Suppressor macrophage treated with lipopolysaccharide for 4 hours (primary cell): Measurements from ENCODE around the gene P2RX3.
A peak's percentile ranks its signal among the peaks of the same experiment; 100 is the strongest.

Experiments
- DNase-seq: peaks from one replicate; pipeline ENCODE4 v3.0.0-alpha.2; 2020

P2RX3 gene

DNA sequence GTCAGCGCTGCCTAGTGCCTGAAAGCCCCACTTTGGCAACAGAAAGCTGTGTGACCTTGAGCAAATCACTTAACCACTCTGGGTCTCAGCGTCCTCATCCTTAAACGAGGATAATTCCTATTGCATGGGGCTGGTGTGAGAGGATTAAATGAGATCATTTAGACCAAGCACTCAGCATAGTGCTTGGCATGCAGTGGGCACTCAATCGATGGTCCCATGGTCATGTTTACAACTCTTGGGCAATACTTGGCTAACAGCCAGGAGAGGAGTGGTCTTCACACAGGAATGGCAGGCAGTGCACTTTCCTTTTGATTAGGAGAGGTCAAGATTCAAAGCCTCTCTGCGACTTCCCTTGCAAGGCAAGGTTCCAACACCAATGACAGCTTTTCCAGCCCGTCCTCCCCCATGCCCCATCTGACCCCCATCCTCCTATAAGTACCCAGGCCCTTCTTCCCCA is 27.5 kb upstream of the P2RX3 start:
- no peak for DNase-seq

DNA sequence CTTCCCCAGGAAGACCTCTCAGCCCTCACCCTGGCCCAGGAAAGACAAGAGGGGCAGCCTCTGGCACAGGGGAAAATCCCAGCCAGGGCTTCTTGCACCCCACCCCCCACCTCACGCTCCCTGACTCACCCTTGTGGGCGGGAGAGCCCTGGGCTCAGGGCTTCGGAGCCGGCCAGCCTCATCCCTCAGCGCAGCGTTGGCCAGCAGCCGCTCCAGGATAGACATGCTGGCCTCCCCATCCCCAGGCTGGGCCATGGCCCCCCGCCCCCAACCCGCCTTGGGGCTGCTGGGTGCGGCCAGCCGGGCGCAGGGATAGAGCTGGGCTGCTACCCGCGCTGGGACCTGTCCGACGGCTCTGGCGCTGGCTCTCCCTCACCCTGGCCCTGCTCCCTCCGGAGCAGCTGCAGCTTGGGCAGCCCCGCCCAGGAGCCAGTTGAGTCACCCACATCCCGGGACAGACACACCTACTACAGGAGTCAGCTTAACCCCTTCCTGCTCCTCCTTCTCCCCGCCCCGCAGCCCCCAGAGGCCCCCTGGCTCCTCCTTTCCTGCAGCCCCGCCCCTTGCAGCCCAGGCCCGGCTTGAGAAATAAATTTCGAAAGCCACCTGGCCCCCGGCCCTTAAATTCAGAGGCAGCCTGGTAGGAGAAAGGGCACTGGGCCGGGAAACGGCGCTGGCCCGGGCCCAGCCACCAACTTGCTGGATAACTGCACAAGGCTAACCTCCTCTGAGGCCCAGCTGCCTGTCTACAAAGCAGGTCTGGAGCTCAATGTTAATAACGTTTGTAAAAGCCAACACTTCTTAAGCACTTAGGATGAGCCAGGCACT is 26.8 kb upstream of the P2RX3 start:
- peak; percentile 80 for DNase-seq

DNA sequence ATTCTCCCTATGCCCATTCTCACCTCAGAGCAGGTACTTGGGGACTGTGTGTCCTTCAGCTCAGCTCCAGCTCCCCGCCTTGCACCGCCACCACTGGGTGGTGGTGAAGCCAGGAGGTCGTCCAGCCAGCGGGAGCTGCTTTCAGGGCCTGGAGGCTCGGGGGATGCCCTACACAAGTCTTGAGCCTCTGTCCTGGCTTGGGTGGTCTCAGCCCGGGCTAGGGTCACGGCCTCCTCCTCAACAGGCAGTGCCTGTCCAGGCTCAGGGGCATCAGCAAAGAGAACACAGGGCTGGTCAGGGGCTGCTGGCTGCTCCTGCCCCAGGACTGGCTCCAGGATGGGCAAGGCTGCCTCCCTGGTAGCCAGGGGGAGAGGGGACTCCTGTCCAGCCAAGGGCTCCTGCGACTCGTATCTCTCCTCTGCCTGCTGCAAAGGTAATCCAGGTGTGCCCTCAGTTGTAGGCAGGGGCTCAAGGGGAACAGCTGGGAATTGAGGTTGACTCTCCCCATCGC is 25.6 kb upstream of the P2RX3 start:
- no peak for DNase-seq

DNA sequence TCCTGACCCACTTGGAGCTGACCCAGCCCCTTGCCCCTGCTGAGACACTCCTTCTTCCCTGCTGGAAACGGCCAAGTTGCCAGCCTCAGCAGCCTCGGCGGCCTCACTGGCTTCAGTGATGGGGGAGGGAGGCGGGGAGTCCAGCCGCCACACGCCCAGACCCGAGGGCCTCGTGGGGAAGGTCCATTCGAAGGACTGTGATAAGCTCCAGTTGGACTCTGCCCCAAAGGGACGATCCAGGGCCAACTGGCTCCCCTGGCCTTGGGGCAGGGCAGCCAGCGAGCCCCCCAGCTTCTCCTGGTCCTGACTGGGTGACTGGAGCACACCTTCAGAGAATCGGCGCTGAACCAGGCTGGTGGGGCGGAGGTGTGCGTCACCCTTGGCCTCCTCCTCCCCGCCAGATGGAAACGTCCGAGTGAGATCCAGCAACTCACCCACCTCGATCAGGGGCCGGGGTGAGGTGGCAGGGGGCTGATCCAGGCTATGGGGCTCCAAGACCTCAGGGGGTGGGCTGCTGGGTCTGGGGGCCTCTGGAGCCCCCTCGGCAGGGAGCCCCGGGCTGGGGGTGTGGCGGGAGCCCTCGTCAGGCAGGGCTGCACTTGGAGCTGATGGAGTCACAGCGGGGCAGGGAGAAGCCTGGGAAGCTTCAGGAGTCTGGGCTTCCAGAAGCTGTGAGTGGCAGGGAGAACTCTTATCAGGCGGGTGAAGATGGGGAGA is 24.9 kb upstream of the P2RX3 start:
- no peak for DNase-seq

DNA sequence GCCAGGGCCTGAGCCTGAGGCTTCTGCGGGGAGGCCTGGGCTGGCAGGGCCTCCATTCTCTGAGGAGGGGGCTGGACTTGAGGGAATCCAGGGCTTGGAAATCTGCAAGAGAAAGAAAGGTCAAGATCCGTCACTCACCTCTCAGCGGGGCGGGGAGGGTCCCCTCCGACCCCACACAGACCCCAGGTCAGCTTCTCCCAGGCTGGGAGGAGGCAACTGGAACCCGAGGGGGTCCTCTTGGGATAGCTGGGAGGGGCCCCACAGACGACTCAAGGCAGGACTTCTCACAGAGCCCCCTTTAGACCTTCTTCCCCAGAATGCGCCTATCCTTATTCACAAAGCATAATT is 24.4 kb upstream of the P2RX3 start:
- no peak for DNase-seq

DNA sequence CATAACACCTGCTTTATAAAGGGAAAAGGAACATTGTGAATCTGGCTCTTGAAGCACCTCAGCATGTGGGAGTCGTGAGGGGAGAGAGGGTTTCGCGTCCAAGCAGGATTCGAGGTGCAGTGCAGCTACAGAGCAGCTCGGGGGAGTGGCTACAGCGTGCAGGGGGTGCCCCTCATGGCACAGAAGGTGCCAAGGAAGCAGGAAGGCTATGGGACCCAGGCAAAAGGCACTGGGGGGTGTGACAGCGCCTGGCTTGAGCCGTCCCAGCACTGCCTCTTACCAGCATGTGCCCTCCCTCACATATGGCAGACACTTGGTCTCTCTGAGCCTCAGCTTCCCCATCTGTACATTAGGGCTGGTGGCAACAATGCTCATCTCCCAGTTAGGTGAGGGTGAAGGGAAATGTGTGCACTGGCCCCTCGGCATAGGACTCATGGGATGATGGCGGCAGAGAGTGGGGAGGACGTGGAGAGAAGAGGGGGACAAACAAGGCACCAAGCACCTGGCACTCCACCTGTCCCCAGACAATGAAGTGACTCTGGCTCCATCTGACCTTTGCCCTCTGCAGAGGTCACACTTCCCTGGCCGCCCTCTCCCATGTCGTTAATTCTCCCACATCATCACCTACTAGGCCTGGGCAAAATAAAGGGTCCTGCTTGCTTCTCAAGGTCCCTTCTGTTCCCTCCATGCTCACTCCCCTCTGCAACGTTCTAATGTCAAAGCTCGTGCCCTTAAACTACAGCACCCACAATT is 23.8 kb upstream of the P2RX3 start:
- no peak for DNase-seq

DNA sequence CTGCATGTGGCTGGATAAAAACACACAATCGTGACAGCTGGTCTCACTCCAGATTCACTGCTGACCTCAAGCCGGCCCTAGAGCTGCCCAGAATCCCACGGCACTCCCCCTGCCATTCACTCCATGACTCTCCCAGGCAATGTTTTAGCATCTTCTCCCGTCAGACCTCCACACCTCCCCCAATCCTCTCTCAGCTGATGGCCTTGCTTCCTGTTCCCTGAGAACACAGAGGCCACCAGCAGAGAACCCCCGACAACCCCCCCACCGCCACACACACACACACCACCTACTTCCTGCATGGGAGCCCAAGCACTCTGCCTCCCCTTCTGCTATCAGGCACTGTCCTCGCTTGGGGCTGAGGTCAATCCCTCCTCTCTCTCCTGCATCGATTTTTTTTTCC is 22.7 kb upstream of the P2RX3 start:
- DNase-seq = peak; percentile 11

DNA sequence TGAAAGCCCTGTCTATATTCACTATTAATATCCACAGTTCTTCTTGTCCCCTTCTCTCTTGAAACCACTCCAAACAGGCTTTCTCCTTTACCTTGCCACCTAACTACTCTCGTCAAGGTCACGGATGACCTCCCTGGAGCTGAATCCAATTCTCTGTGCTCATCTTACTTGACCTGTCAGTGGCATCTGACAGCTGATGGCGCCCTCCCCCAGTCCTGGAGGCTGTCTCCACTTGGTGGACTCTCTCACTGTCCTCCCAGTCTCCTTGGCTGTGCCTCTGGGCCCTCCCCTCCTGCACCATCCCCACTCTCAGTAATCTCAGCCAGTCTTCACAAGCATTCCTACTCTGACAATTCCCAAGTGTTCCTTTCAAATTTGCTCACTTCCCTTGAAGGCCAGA is 22.1 kb upstream of the P2RX3 start:
- DNase-seq = no peak

DNA sequence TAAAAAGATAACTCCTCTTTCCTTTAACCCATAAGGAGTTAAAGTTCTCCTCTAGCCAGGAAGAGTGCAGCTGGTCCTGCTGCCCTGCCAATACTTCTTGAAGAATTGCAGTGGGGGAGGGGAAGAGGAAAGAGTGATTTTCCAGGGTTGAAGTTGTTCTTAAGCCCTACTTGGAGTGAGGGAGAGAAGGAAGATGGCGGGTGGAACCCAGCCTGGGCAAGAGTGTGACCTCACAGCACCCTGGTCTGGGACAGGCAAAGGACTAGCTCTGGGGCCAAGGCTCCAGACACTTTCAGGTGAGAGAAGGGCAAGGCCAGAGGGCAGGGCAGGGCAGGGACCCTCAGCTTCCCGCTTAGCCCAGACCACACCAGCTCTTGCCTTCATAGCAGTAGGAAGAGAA is 20.0 kb upstream of the P2RX3 start:
- no peak for DNase-seq

DNA sequence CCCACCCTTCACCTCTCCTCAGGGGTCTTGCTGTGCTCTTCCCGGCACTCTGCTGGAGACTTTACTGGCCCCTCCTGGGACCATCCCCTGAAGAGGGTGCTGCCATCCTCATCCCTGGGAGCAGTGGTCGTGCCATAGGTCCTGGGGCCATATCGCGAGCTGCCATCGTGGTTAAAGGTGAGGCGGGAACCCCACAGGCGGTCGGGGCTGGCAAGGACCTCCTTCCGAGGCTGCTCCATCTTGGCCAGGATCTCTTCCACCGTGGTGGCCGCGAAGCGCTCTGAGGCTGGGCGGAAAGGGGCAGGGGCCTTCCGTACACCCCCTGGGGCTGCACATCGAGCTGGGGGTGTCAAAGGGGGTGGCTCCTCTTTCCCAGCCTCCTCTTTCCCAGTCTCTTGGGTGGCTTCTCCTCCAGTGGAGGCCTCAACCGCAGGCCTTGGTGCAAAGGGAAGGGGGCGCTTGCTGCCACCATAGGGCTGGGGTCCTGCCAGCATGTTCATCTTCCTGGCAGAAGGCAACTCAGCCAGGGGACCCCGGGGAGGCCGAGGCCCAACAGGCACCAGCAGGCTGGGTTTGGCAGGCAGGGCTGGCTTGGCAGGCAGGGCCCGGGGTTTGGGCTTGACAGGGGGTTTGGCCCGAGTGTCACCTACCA is 18.0 kb upstream of the P2RX3 start:
- no peak for DNase-seq

DNA sequence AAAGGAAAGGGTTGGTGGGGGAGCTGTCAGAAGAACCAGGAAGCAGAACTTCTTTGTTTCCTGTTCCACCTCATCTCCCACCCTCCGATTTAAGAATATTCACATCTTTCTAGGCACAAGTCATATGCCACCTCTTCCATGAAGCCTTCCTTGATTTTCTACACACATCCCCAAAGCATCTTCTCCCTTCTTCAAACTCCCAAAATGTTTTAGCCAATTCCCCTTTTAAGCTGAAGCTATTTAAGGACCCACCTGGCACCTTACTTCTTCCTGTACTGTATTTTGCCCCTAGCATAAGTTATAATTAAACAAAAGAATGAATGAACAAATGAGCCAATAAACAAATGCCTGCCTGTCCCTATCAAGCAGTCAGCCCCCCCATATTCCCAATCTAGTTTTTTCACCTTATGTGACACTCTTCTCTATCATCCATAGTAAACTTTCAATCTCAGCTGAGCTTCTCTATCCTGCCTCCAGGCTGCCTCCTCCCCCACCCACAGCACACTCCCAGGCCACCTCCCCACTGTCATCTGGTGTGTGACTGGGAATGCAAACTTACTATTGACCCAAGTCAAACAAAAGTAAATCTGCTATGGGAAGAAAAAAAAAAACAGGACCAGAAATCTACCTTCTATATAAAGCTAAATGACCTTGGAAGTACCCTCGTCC is 17.3 kb upstream of the P2RX3 start:
- DNase-seq = no peak

DNA sequence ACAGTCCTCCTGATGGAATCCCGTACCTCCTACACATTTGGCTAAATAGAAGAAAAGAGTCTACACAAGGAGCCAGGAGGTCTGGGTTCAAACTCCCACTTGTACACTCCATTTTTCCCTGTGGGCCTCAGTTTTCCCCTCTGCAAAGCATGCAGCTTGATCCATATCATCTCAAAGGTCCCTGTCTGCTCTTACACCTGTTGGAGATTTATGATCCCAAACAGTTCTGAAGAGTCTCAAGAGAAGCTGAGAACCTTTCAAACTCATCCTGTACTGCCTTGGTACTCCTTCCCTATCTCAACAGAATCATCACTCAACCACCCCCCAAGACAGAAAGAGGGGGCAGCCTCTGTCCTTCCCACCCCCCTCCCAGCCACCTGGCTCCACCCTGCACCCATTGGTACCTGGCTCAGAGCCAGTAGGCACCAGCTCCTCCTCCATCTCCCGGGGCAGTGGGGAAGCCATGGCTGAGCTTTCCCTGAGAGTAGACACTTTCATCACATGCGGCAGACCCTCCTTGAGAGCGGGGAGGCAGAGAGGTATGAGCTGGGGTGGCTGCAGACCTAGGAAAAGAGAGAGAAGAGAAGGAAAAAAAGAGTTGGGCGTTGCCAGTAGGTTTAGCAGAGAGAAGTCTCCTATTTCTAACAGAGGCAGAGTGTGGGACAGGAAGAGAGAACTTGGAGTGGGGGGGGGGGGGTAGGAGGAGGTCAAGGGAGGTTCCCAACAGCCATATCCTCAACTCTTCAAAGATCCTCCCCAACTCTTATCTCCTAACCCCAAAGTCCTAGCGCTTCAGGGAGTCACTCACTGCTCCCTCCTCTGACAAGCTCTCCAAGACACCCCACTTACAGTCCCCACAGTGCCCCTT is 16.5 kb upstream of the P2RX3 start:
- DNase-seq = no peak

DNA sequence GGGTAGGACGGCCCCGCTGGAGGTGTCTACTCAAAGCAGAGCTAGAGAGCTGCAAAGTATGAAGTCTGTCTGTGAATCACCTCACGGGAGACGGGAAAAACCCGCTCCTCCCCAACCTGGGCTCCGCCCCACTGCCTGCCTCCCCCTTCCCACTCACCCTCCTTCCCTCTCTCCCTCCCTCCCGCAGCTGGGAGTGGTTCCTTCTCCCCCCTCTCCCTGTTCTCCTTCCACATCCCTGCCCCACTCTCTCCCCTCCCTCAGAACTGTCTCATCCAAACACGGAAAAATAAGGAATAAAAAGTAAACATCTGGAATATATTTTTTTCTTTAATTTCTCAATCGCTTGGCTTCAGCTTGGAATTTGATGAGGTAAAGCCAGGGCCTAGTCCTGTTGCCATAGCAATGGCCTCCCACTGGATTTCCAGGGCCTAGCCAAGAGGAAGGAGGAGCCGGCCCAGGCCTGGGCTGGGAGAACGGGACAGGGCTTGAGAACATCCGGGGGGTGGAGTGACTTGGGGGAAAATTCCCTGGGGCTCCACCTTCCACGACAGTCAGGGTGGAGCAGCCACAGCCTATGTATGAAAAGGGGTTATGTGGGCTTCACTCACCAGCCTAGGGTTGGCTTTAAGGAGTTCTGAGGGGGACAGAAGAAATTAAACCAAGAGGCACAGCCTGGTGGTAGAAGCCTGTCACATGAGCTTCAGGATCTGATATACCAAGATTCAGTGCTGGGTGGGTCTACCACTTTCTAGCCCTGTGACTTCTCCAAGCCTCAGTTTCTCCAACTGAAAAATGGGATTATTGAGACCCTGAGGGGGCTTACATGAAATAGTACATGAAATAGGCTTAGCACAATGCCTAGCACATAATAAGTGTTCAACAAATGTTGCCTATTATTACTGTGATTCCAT is 15.6 kb upstream of the P2RX3 start:
- no peak for DNase-seq

DNA sequence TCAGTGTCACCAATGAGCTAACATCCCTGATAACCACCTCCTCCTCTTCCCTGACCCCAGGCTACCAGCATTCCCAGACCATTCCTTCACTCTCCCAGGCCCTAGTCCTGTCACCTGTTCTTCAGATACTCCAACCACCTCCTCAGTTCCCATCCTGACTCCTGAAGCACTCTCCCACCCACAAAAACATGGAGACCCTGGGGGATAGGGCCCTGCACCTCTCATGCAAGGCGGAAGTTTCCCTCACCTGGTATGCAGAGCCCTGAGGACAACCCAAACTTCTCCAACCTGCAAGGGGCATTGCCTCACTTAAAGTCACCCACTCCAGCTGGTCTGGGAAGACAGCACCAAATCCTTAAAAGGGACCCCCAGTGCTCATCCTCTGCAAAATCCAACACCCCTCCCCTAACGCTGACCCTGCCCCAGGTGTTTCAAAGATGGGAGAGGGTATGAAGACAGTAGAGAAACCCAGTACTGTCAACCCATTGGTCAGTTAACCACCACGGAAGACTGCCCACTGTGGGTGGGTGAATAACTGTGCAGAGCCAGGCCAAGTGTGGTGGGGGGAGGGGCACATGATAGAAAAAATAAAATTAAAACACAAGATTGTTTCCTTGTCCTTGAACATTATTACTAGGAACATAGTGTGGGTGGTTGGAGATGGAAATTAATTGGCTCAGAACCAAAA is 14.8 kb upstream of the P2RX3 start:
- no peak for DNase-seq

DNA sequence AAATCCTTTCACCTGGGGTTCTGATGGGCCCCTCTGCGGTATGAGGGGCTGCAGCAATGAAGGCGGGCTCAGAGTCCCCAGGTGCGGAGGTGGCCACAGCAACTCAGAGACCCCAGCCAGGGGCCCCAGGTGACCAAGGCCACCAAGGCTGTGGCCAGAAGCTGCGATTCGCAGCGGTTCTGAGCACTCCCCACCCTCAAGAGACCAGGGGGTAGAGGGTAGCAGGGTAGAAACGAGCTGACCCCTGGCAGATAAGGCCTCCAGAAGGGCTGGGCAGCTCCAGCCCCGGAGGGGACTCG is 14.3 kb upstream of the P2RX3 start:
- no peak for DNase-seq

DNA sequence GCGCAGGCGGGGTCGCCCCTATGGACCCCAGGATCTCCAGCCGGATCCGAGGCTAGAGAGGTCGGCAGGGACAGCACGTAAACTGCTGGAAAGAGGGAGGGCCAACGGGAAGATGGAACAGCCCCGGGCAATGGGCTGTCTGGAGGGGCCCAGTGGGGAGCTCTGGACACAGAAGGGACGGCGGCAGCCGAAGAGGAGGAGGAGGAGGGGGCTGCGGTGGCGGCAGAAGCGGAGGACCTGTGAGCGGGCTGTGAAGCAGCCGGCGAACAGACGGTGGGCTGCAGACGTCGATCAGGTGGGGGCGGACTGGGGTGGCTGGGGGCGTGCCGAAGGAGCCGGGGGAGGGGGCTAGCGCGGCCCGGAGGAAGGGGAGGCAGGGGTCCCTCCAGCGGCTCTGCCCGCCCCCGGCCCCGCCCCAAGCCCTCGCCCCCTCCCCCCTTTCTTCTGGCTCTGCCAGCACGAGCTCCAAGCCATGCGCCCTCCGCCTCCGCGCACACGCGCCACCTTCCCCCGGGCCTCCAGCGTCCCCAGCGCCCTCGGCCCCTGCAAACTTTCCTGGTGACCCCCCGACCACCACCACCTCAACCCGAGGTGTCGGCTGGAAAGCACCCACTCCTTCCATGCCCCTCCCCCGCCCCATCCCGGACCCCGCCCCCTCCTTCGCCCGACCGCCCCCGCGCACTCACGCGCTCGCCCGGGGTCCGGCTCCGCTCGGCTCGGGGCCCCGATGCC is 13.8 kb upstream of the P2RX3 start:
- no peak for DNase-seq

DNA sequence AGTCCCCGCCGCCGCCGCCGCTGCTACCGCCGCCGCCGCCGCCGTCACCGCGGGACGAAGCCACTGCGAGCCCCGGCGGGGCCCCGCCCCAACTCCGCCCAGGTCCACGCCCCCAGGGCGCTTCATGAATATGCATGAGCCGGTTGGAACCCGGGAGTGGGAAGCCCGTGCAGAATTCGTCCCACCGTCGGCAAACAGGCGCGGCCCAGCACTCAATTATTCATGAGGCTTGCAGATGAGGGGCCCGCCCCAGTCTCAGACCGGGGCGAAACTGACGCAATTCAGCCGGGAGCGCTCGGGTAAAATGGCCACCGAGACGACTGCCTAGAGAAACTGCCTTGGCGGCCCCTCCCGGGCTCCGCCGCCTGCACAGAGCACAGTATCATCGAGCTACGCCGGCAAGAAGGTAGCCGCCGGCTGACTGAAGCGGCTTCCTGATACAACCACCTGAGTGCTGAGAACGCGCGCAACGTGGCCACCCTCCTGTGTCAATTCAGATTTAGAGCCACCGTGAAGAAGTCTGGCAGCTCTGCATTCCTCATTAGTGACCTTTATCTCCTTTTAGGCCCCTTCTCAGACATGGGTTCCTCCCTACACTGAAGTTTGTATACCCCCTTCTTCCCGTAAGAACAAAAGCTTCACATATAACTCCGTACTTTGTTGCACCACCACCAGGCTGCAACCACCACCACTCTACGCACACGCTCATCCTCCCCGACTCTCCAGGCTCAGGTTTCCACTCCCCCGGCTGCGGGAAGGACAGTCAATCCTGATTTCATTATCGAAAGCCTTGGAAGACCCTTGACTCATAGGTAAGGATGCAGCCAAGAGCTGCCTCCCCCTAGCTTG is 13.0 kb upstream of the P2RX3 start, which contains the start of gene TNKS1BP1:
Gene TNKS1BP1 (minus strand): TSS at position 67 of the 849 bp plus-strand sequence. CDS start 3,067 bp downstream, outside the sequence.
- DNase-seq = peak; percentile 93

DNA sequence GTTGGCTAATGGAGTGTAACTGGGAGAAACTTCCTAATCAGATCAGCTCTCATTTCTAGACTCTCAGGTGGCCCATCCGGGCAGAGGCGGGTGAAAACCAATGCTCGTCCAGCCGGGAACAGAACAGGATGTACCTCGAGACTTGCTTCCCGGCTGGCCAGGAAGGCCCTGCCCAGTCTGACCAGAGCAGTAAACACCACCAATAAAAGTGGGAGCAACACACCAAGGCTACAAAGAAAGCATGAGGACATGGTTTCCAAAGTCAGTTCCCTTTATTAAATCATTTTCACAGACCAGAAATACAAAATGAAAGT is 12.5 kb upstream of the P2RX3 start:
- DNase-seq = no peak
